Astrocyte of the hippocampus (primary cell): ENCODE data around the gene MON1B.
"Not testable (repeated sequence)": the region's sequence is repeated elsewhere in the genome, so short reads cannot be mapped to it uniquely, and the experiment has no call there.

Experiments
- DNase-seq: peaks from one replicate; pipeline ENCODE4 v3.0.0; 2011; ENCODE audit warnings: low read depth, low spot score

The MON1B gene

GRCh38 chr16:77190478-77191258 lies at the start of gene MON1B:
Gene MON1B, plus strand, starts transcription at chr16:77191190. Its CDS starts 296 bp downstream, at chr16:77191486.
- DNase-seq, result peak; percentile 99

GRCh38 chr16:77143364-77143763 lies 47.6 kb upstream of the MON1B start:
- DNase-seq, result no peak

GRCh38 chr16:77148121-77148520 lies 42.9 kb upstream of the MON1B start:
- DNase-seq, result no peak

- DNase-seq, result no peak
Observed at GRCh38 chr16:77157346-77158058, 33.5 kb upstream of the MON1B start.

GRCh38 chr16:77158293-77158692 lies 32.7 kb upstream of the MON1B start:
- DNase-seq, result no peak

GRCh38 chr16:77165006-77165405 lies 26.0 kb upstream of the MON1B start:
- DNase-seq, result no peak

- DNase-seq, result not testable (repeated sequence)
Observed at GRCh38 chr16:77165536-77166236, 25.3 kb upstream of the MON1B start.

- DNase-seq, result no peak
Observed at GRCh38 chr16:77166726-77167125, 24.3 kb upstream of the MON1B start.

- DNase-seq, result no peak
Observed at GRCh38 chr16:77168901-77169300, 22.1 kb upstream of the MON1B start.

- peak; percentile 53 for DNase-seq
Observed at GRCh38 chr16:77169650-77170236, 21.2 kb upstream of the MON1B start.

GRCh38 chr16:77170805-77171204 lies 20.2 kb upstream of the MON1B start:
- DNase-seq, result no peak

- DNase-seq, result peak; percentile 77
Observed at GRCh38 chr16:77171745-77172635, 19.0 kb upstream of the MON1B start.

GRCh38 chr16:77172951-77173350 lies 18.0 kb upstream of the MON1B start:
- no peak for DNase-seq

GRCh38 chr16:77183137-77183536 lies 7.9 kb upstream of the MON1B start:
- no peak for DNase-seq

- not testable (repeated sequence) for DNase-seq
Observed at GRCh38 chr16:77186298-77186697, 4.7 kb upstream of the MON1B start.

- no peak for DNase-seq
Observed at GRCh38 chr16:77190190-77190477, 856 bp upstream of the MON1B start.

GRCh38 chr16:77191259-77191969 lies 424 bp downstream of the MON1B start:
- no peak for DNase-seq

GRCh38 chr16:77193377-77193776 lies 2.4 kb downstream of the MON1B start:
- no peak for DNase-seq

- no peak for DNase-seq
Observed at GRCh38 chr16:77194295-77195231, 3.6 kb downstream of the MON1B start.
